Stomach (tissue), 9 donors: ENCODE results near the gene SOAT2. TPM values are rescaled to one million over a fixed set of nuclear protein-coding genes. Genes with fewer than 3 reads are reported as not detected.

Experiments
- DNase-seq, 2 donors: peaks; one replicate each; pipeline versions ENCODE4 v3.0.0 to v3.0.0-alpha.2; 2013 to 2019
- H3K27ac ChIP-seq, 5 donors: fragments of 200-600 bp in 4 of 5; sonication (generic) in 4 of 5; one replicate each; pipeline ENCODE4 v1.5.1; 2013 to 2019; ENCODE audit warnings: mild to moderate bottlenecking in 1 of 5, moderate library complexity in 1 of 5
- H3K27me3 ChIP-seq, 3 donors: fragments of 200-600 bp; sonication (generic); one replicate each; pipeline ENCODE4 v1.5.1; 2017 to 2019; ENCODE audit warnings: mixed run types in 1 of 3
- H3K36me3 ChIP-seq, 4 donors: fragments of 200-600 bp; sonication (generic); 1 replicate in 3 of 4; 2 replicates in 1 of 4; pipeline ENCODE4 v1.5.1; 2016 to 2019
- H3K4me1 ChIP-seq, 4 donors: fragments of 200-600 bp; sonication (generic); one replicate each; pipeline ENCODE4 v1.5.1; 2016 to 2019
- H3K4me3 ChIP-seq, 4 donors: fragments of 200-600 bp; sonication (generic) in 3 of 4; one replicate each; pipeline ENCODE4 v1.5.1; 2016 to 2019; ENCODE audit warnings: mild to moderate bottlenecking in 1 of 4
- H3K9me3 ChIP-seq, 4 donors: fragments of 200-600 bp; sonication (generic); one replicate each; pipeline ENCODE4 v1.5.1; 2016 to 2019
- EP300 ChIP-seq: sonication (generic); formaldehyde crosslinking; IDR thresholded peaks from one replicate; pipeline ENCODE4 v1.6.1; 2017; ENCODE audit warnings: antibody characterized with exemption
- POLR2A ChIP-seq, 4 donors: fragments of 450-650 bp; IDR thresholded peaks; one replicate each; pipeline ENCODE4 v1.6.1; 2016; ENCODE audit warnings: antibody characterized with exemption in 4 of 4, control low read depth in 2 of 4, mild to moderate bottlenecking in 1 of 4, moderate library complexity in 1 of 4
- POLR2AphosphoS5 ChIP-seq, 3 donors: sonication (generic); formaldehyde crosslinking; IDR thresholded peaks; one replicate each; pipeline ENCODE4 v1.6.1; 2016; ENCODE audit warnings: antibody characterized with exemption in 3 of 3
- WGBS, 5 donors: extraction: QIAGEN DNeasy Blood & Tissue Kit in 3 of 5; methylation state at CpG; one replicate each; pipeline versions ENCODE4 v1.1.5 to v1.1.7; 2013 to 2018; 5-methylcytosine and 5-hydroxymethylcytosine counted together
- intact Hi-C: fragments of 100-400 bp; cut with DNase I; formaldehyde crosslinking; loops from one replicate; pipeline ENCODE4 v1.15.1; 2023; ENCODE audit warnings: low total_unique reads
- polyA plus RNA-seq, 3 donors: library from polyadenylated mRNA; stranded (reverse); fragments of 200-250 nt; gene quantifications; one replicate each; pipeline ENCODE4 v1.2.3, GENCODE V29; 2013
- total RNA-seq, 5 donors: library from RNA; depleted of rRNA; stranded (reverse); fragments of >200 nt; gene quantifications; one replicate each; pipeline versions ENCODE4 v1.1.0 to v1.2.3, GENCODE V29; 2014 to 2016
- TF ChIP-seq, protein P1 (sequence below), 7 experiments: fragments of 450-650 bp in 4 of 7; fragments of 200-600 bp in 3 of 7; sonication (generic) in 3 of 7; IDR thresholded peaks; one replicate each; pipeline ENCODE4 v1.5.1; 2016 to 2019; ENCODE audit warnings: antibody characterized with exemption in 7 of 7, control low read depth in 2 of 7, mild to moderate bottlenecking in 1 of 7
- donor health status: healthy with polysubstance abuse.
- donor health status: Bipolar disorder and iron deficiency.
- donor health status: healthy.

The SOAT2 gene
- total and polyA plus RNA-seq, 8 donors, result 0.28 to 0.92 TPM; not detected in 6

- WGBS, 5 donors, result 75 to 91% (median 87%) methylated on average over 2 of the region's 2 CpGs
- H3K36me3 ChIP-seq, result no peaks in the 10 kb centered on the region
- DNase-seq, result no peak
- intact Hi-C loops, result no loop called here
- H3K9me3 ChIP-seq, result peaks cover 0 to 7% (median 1%) of the 10 kb centered on the region in 4 donors
- no peak overlapping the region for H3K4me3 ChIP-seq
- no peak overlapping the region for H3K27ac ChIP-seq
- peaks cover 0 to 6% (median 0%) of the 10 kb centered on the region in 3 donors for H3K27me3 ChIP-seq
- H3K4me1 ChIP-seq, result no peaks in the 10 kb centered on the region
- TF ChIP-seq, protein P1, sequence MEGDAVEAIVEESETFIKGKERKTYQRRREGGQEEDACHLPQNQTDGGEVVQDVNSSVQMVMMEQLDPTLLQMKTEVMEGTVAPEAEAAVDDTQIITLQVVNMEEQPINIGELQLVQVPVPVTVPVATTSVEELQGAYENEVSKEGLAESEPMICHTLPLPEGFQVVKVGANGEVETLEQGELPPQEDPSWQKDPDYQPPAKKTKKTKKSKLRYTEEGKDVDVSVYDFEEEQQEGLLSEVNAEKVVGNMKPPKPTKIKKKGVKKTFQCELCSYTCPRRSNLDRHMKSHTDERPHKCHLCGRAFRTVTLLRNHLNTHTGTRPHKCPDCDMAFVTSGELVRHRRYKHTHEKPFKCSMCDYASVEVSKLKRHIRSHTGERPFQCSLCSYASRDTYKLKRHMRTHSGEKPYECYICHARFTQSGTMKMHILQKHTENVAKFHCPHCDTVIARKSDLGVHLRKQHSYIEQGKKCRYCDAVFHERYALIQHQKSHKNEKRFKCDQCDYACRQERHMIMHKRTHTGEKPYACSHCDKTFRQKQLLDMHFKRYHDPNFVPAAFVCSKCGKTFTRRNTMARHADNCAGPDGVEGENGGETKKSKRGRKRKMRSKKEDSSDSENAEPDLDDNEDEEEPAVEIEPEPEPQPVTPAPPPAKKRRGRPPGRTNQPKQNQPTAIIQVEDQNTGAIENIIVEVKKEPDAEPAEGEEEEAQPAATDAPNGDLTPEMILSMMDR (IDR thresholded peaks at IDR 0.05), result no peak
- TF ChIP-seq POLR2AphosphoS5 (IDR thresholded peaks at IDR 0.05), result no peak
- TF ChIP-seq POLR2A (IDR thresholded peaks at IDR 0.05), result no peak
- no peak for TF ChIP-seq EP300
Measured at GRCh38 chr12:53131844-53132243, 28.6 kb downstream of the SOAT2 start.

DNA sequence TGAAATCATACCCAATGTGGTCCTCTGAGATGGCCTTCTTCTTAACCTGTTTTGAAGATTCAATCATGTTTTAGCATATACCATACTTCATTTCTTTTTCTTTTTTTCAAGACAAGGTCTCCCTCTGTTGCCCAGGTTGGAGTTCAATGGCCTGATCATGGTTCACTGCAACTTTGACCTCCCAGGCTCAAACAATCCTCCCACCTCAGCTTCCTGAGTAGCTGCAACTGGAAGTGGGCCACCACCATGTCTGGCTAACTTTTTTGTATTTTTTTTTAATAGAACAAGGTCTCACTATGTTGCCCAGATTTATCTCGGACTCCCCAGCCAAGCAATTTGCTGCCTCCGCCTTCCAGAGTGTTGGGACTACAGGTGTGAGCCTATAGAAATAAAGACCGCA is 30.4 kb downstream of the SOAT2 start:
- Histone ChIP-seq H3K27ac (no peak overlapping the region), H3K4me1 (no peaks in the 10 kb centered on the region), H3K9me3 (peaks cover 0 to 13% (median 4%) of the 10 kb centered on the region in 4 donors), H3K36me3 (no peaks in the 10 kb centered on the region), H3K27me3 (peaks cover 0 to 1% (median 0%) of the 10 kb centered on the region in 3 donors), H3K4me3 (no peak overlapping the region)
- no peak for DNase-seq
- intact Hi-C loops, result no loop called here
- WGBS, 5 donors, result 87 to 94% (median 92%) methylated on average over 3 of the region's 3 CpGs
- TF ChIP-seq, protein P1 (IDR thresholded peaks at IDR 0.05), result no peak
- TF ChIP-seq EP300 (no peak), POLR2AphosphoS5 (IDR thresholded peaks at IDR 0.05) (no peak), POLR2A (IDR thresholded peaks at IDR 0.05) (no peak)

GRCh38 chr12:53143355-53143754 is 40.1 kb downstream of the SOAT2 start:
- no peaks in the 10 kb centered on the region for H3K36me3 ChIP-seq
- no peak for TF ChIP-seq POLR2AphosphoS5 (IDR thresholded peaks at IDR 0.05)
- no peak for TF ChIP-seq EP300
- TF ChIP-seq, protein P1 (IDR thresholded peaks at IDR 0.05), result no peak
- no peak for TF ChIP-seq POLR2A (IDR thresholded peaks at IDR 0.05)
- intact Hi-C loops, result no loop called here
- no peaks in the 10 kb centered on the region for H3K9me3 ChIP-seq
- H3K27me3 ChIP-seq, result no peaks in the 10 kb centered on the region
- 64 to 80% (median 74%) methylated on average over 4 of the region's 4 CpGs for WGBS, 5 donors
- no peak overlapping the region for H3K27ac ChIP-seq
- no peaks in the 10 kb centered on the region for H3K4me1 ChIP-seq
- no peak for DNase-seq
- no peak overlapping the region for H3K4me3 ChIP-seq

DNA sequence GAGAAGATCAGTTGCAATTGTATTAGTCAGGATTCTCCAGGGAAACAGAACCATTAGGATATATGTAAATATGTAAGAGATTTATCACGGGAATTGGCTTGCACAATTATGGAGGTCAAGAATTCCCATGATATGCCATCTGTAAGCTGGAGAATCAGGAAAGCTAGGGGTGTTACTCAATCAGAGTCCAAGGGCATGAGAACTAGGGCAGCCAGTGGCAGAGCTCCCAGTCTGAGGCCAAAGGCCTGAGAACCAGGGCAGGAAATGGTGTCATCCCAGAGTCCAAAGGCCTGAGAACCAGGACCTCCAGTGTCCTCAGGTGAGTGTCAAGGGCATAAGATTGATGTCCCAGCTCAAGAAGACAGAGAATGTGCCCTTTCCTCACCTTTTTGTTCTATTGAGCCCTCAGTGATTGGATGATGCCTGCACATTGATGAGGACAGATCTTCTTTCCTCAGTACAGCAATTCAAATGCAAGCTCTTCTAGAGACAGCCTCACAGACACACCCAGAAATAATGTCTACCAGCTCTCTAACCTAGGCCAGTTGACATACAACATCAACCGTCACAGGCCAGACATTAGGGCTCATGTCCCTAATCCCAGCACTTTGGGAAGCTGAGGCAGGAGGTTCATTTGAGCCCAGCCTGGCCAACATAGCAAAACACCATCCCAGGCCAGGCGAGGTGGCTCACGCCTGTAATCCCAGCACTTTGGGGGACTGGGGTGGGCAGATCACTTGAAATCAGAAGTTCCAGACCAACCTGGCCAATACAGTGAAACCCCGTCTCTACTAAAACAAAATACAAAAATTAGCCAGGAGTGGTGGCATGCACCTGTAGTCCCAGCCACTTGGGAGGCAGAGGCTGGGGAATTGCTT is 42.3 kb downstream of the SOAT2 start:
- Histone ChIP-seq H3K4me3 (no peak overlapping the region), H3K4me1 (no peaks in the 10 kb centered on the region), H3K9me3 (no peaks in the 10 kb centered on the region), H3K36me3 (no peaks in the 10 kb centered on the region), H3K27me3 (no peaks in the 10 kb centered on the region), H3K27ac (no peak overlapping the region)
- intact Hi-C loops, result no loop called here
- TF ChIP-seq EP300 (no peak), POLR2A (IDR thresholded peaks at IDR 0.05) (no peak), POLR2AphosphoS5 (IDR thresholded peaks at IDR 0.05) (no peak)
- TF ChIP-seq, protein P1 (IDR thresholded peaks at IDR 0.05), result no peak
- WGBS, 5 donors, result 86 to 93% (median 89%) methylated on average over 5 of the region's 5 CpGs
- no peak for DNase-seq
